HG02884 (cell line): ENCODE measurements around the gene ADGRB3.

Experiments
- ATAC-seq: cut with Tn5 transposase; IDR thresholded peaks from one replicate; pipeline ENCODE4 v1.9.1; 2021; ENCODE audit warnings: mild to moderate bottlenecking, moderate library complexity; ENCODE audit not compliant: unreplicated experiment

Gene ADGRB3

DNA sequence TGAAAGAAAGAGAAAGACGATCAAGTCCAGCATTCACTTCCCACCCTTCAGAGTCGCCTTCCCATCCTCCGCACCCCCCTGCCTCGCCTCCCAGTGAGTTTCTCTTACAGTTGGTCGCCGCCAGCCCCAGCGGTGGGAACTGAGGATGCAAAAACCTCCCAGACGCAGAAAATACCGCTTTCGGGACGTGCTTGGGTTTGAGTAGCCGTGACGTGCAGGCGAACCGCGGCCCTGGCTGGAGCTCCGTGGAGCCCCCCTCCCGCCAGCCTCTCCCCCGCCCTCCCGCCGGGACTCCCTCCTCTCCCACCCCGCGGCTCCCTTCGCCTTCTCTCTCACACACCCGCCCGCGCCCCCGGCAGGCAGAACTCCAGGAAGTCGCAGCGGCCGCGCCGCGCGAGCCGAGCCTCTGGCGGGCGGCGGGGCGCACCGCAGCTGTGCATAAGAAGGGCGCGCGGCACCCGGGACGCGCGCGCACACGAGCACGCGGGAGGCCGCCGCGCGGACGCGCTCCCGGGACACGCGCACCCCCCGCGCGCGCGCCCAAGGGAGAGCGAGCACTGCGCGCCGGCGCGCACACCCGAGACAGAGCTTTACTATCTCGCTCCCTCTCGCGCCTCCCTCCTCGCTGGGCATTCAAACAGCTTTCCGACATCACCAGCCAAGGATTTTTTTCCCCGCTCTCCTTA lies at the start of gene ADGRB3:
TSS of gene ADGRB3 (plus strand) at position 557 of the 686 bp plus-strand sequence. CDS start 3,394 bp downstream, outside the sequence.
- peak; percentile 77 for ATAC-seq

DNA sequence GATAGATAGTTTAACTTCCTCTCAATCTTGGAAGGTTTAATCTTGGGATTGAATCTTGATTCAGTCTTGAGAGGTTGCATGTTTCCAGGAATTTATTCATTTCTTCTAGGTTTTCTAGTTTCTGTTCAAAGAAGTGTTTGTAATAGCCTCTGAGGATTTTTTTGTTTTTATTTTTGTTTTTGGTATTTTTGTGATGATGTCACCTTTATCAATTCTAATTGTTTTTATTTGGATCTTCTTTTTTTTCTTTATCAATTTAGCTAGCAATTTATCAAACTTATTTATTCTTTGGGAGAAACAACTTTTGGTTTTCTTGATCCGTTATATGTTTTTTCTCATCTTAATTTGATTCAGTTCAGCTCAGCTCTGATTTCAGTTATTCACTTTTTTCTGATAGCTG lies 41.5 kb upstream of the ADGRB3 start:
- ATAC-seq, result no peak

DNA sequence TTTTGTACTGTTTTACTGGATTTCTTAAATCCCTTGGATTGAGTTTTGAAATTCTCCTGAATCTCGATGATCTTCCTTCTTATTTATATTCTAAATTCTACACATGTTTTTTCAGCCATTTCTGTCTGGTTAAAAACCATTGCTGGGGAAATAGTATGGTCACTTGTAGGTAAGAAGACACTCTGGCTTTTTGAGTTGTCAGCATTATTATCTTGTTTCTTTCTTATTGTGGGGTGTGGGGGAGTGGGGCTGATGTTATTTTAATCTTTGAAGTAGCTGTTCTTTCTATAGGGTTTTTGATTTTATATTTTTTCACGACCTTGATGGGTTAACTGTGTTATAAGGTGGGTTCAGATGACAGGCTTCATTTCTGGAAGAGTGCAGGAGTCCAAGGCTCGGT lies 37.4 kb upstream of the ADGRB3 start:
- no peak for ATAC-seq

DNA sequence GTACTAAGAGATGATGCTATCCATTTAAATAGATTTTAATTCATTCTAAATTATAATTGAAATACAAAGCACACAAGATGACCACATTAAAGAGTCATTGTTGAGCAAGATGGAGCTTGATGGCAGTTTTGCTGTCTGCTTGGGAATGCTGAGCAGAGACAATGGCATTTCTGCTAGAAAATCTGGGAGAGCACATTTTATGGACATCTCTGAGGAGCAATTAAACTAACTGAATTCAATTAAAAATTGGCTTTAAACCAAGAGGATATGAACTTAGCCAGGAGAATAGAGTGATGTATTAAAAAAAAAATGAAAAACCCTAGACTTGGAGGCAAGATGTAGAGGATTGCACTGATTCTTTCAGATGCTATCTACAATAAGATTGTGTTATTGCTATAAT lies 19.1 kb upstream of the ADGRB3 start:
- no peak for ATAC-seq

DNA sequence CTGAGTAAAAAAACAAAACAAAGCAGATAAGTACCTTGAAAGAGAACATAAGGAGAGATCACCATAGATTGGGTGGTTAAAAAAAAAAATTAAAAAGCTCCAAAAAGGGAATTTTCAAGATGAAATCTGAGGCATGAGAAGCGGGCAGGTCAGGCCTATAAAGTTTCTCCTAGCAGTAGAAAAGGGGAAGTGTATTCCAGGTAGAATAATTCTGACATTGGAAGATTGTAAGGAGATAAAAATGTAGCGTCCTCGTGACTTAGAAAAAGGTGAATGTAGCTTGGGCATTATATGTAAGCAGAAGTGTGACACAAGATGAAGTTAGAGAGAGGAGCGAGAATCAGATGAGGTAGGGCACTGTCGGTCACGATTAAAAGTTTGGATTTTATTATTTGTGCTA lies 9.1 kb upstream of the ADGRB3 start:
- ATAC-seq, result no peak

DNA sequence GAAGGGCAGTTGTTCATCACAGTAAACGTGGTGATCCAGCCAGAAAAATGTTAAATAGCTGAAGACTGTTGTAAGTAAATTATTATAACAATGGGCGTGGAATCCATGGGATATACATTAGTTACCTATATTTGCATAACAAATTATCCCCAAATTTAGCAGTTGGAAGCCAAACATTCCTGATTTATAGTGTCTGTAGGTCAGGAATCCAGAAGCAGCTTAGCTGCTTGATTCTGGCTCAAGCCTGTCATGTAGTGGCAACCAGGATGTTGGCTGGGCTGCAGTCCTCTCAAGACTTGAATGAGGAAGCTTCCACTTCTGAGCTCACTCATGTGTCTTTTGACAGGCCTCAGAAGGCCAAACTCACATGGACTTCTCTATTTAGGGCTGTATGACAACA lies 6.9 kb upstream of the ADGRB3 start:
- no peak for ATAC-seq

DNA sequence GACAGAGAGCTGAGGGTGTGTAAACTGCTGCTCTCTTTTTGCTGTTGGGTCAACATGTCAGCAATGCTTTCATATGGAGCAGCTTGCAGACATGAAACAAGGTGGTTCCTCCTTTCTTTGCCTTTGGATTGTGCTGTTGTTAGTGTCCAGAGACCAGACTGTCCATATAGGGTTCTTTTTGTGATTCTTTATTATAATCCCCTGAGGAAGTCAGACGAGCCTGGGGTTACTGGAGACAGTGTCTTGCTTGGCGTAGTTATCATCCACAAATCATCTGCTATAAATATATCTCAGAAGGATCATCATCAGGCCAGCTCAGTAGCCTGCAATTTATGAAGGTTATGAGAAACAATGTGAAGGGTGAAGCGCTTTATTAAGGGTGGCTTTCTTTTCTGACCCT lies 2.3 kb upstream of the ADGRB3 start:
- ATAC-seq, result no peak

DNA sequence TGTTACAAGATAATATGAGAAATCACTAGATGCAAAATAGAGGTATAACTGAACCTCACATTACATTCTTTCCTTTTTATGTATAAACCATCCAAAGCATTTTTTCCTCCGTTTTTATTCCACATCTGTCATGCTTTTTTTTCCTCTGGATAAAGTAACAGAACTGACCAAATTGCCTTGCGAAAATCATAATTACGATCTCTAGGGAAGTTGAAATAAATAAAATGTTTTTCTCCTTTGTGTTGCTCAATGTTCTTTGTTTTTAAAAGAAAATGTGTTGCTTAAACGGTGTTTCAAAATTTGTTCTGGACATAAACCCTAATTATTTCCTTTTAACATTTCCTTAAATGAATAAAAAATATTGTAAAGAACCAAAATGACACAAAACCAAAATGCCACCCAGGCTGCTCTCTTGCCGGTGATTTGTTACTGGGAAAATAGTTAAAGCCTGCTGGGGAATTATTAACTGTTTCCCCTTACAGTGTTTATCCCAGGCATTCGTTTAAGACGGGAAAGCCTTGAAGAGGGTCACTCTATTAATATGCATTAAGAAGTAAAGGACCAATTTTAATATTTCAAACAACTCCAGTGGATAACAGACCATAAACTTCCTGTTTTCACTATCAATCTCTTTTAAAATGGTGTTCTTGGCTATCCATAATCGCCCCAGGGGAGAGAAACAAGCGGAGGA lies 1.7 kb upstream of the ADGRB3 start:
- no peak for ATAC-seq

DNA sequence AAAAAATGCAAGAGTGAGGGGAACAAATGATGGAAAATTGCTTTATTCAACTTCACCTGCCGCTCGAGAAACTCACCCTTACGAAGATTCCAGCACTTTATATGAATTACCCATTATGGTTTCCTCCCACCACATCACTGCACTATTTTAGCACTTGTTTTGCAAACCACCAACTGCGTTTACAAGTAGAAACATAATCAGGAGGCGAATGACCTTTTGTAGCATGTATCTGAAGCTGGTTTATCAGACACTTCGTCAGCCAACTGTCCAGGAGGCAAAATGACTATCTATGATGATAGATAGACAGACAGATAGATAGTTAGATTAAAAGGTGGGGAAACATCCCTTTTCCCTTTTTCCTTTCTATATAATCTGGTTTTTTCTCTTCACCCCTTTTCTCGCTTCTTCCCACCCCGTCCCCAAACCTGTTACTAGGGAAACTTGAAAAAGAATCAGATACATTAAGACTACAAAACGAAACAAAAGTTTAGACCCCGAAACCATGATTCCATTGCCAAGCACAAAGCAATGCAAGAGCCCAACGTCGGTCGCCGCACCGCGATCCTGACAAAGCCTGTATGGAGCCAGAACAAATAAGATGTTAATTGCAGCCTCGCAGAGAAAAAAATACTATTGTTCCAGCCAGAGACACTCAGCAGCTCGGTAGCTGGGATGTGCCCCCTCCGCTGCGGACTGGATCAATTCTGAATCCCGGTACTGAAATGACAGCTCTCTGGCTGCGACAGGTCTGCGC lies 933 bp upstream of the ADGRB3 start:
- peak; percentile 2 for ATAC-seq

DNA sequence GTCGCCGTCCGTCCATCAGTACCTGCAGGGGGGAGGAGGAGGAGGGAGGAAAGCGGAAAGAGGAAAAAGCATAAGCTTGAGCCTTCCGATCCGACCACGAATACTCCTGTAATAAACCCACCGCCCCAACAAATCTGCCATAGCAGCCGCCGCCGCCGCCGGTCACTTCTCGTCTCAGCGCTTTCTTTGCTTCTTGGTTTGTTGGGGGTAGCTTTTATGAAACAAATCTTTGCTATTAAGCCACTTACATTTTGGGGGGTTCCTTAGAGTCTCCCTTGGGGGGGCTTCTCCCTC lies 277 bp downstream of the ADGRB3 start:
- no peak for ATAC-seq

DNA sequence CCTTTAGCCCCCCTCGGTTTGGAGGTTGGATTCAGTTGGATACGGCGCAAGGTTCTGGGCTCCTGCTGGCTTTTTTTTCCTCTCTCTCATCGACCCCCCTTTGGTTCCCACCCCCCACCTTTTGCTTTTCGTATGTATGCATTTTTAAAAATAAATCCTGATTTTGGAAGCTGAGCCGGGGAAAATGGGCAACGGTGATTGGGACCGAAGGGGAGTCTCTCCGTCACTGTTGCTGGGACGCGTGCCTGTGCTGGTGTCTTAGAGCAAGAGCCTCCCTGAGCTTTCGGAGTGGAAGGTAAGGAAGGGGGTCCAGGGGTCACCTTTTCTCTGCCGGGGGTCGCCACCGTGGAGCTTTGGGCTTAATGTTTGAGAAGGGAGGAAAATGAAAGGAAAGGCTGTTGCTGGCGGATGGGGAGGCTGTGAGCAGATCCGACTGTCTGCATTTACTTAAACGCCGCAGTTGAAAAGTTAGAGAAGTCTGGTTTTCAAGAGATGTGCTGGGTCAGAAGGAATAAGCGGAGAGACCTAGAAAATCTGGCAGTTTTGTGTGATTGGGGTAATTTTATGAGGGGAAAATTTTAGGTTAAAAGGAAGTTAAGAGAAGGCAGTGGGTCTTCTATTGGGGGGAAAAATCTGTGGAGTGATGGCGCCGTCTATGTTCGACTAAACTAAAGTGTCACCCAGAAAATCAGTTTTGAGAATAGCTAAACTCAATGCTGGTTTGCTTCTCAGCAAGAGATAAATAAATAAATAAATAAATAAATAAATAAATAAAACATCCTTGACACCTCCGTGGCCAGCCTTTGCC lies 828 bp downstream of the ADGRB3 start:
- no peak for ATAC-seq

DNA sequence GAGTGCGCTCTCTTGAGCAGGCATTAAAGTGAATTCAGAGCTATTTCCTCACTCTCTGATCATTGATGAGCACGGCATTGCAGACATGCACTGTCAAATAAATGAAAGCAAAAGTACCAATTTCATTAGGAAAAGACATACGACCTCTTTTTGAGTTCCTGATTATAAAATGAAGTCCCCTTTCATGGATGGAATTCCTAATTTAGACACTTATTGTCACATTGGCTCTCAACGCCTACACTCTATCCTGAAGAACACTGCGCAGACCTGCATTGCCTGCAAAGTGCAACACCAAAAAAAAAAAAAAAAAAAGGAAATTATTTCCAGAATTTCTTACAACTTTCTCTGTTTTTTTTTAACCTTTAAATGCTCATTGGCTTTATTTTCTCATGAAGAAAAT lies 1.6 kb downstream of the ADGRB3 start:
- no peak for ATAC-seq

DNA sequence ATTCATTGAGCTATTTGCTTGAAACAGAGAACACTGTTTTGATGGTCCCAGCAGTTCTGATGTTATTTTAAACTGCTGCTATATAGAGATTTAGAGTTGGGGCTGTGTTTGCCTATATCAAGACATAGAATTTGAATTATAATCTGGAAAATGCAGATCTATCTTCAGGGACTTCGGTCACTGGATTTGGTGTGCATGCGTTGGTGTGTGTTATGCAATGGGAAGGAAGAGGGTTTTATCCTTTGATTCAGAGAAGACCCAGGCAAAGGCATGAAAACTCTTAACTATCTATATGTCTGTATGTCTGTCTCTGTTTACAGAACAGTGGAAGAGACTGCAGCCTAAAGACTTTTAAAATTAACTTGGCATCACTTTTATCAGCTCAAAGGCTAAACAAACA lies 2.0 kb downstream of the ADGRB3 start:
- no peak for ATAC-seq

DNA sequence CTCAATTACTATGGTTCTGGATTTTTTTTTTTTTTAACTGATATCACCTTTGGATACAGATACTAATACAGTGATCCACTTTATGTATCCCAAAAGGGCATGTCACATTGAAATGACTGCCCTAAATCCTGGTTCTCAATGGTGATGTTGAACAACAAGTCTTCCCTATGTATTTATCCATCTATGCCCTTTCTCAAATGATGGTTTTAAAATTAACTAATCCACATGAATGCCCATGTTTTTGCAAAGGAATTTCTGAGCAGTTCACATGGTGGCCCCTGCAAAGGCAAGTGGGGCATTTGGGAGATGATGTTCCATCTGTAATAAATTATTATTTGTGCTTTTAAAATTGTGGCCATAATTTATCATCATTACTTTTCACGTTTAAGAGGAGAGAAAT lies 2.7 kb downstream of the ADGRB3 start:
- no peak for ATAC-seq

DNA sequence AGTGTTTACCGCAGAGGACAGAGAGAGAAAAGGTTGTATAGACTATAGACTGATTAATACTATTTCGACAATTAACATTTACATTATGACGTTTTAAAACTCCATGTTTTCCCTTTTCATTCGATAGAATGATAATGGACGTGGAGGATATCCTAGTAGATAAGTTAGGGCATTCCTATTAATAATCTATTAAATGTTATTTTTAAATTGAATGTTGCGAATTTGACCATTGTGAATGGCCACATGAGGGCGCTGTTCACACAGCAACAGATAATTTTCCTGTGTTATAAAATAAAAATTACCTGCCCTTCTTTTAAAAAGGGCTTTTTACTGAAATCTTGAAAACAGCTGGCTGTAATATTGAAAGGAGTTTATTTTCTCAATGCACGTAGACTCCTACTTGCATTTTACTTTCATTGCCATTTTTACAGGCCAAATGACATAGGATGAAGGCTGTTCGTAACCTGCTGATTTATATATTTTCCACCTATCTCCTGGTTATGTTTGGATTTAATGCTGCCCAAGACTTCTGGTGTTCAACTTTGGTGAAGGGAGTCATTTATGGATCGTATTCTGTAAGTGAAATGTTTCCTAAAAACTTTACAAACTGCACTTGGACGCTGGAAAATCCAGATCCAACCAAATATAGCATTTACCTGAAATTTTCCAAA lies 3.3 kb downstream of the ADGRB3 start:
- ATAC-seq, result no peak

DNA sequence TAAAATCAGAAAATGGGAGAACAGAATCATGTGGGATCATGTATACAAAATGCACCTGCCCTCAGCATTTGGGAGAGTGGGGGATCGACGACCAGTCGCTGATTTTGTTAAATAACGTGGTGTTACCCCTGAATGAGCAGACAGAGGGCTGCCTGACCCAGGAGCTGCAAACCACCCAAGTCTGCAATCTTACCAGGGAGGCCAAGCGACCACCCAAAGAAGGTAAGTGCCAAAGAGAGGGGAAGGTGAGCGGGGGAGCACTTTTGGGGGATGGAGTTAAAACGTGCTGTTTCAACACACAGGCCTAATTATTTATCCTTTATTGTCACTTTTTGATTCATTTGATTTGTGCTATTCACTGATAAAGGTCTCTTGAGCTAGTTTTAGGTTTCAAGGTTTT lies 4.1 kb downstream of the ADGRB3 start:
- ATAC-seq, result no peak

DNA sequence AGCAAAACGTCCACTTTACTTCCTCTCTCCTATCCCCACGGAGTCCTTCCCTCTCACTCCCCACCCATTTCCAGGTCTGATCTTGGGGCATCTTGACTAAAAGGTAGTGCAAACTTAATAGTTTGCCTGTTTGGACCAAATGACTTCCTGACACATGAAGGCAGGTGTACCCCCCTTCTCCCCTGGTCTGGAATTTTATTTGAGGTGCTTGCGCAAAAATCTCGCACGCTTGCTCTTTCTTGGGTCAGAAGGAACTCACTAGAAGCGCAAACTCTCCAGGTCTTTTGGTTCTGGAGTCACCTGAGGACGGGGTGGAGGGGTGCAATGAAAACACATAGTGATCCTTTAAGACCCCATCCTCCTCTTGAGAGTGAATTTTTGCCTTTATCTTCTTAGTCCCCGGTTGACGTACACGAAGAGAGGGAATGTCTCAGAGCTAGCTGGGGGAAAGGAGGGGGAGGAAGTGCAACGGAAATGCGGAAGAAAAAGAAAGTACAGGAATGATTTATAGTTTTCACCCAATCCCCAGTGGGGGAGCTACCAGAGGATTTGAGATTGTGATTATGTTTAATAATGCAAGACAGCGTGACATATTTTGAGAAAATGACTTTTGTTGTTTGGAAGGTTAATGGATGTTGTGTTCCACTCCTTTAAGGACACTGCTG lies 4.9 kb downstream of the ADGRB3 start:
- no peak for ATAC-seq

DNA sequence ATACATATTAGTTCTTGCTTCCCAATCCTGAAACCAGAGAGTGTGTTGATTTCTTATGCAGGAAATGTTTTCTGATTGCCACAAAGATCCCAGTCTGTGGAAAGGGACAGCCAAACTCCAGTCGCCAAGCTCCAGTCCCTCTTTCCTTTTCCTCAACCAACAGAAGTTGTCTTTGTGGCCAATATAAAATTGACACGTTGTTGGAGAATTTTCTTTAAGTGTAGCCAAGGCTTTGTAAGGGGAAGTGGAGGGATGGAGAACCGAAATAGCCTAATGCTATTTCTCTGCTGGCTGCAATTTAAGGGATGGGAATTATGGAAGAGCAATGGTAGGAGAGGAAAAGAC lies 5.4 kb downstream of the ADGRB3 start:
- ATAC-seq, result no peak

DNA sequence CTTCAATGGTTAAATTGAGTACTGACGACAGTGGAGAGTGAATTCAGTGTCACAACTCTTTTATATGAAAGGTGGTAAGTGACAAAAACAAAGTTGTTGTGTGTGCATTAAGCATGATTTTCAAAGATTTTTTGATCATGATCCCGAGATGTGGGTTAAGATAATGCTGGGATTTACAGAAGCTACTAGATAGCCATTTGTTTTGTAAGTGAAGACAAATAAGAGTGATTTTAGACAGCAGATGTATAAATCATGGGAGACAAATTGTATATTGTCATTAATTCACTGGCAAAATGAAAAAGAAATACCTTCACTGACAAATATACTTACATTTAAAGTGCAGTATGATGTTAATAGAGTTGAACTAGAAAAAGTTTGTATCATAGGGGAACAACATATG lies 6.1 kb downstream of the ADGRB3 start:
- ATAC-seq, result no peak

DNA sequence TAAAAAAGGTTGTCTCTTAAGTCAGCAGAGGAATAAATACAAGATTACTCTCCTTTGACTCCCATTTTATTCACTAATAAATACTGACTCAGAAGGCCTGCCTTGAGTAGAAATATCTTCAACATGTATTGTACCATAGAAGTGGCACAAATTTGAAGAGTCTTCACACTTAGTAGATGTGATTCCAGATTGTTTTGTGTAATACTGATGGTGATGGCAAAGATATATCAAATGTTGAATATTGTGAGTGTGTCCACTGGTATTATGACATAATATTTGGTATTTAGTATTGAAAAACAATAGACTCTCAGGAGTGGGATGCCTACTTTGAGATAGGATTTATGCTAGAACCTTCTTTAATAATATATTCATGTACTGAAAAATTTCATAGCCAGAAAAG lies 7.0 kb downstream of the ADGRB3 start:
- no peak for ATAC-seq

DNA sequence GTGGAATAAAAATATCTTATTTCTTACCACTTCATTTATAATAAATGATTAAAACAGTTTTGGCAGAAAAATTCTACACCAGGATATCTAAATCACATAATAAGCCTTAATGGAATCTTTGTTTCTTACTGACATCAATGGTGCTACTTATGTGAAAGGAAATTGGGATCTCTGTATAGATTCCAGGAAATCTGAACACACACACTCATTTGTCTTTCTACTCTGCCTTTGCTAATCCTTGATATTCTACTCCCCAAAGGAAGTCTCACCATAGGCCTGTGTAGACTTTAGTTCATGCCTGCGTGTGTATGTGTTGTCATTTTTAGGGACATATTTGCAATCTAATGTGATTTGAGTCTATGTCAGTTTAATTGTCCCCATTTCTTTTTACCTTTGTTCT lies 7.9 kb downstream of the ADGRB3 start:
- ATAC-seq, result no peak
